WTC11 (cell line): ENCODE measurements around the gene CNPY1.

ENCODE experiments used
- CREB1 ChIP-seq: sonication (generic); formaldehyde crosslinking; IDR thresholded peaks from 2 replicates; pipeline ENCODE4 v1.8.0; 2023; ENCODE audit warnings: mild to moderate bottlenecking, missing genetic modification reagents
- CTCF ChIP-seq: fragments of 200-600 bp; IDR thresholded peaks from 2 replicates; pipeline ENCODE4 v1.8.0; 2022; ENCODE audit warnings: antibody characterized with exemption
- E2F1 ChIP-seq: sonication (generic); formaldehyde crosslinking; IDR thresholded peaks from 2 replicates; pipeline ENCODE4 v1.8.0; 2022; ENCODE audit warnings: mild to moderate bottlenecking, missing genetic modification reagents
- MAX ChIP-seq: sonication (generic); formaldehyde crosslinking; IDR thresholded peaks from 2 replicates; pipeline ENCODE4 v1.8.0; 2022; ENCODE audit warnings: mild to moderate bottlenecking, missing genetic modification reagents
- MLX ChIP-seq: sonication (generic); formaldehyde crosslinking; IDR thresholded peaks from 2 replicates; pipeline ENCODE4 v1.8.1; 2023; ENCODE audit warnings: mild to moderate bottlenecking, missing genetic modification reagents, moderate library complexity
- RELA ChIP-seq: sonication (generic); formaldehyde crosslinking; IDR thresholded peaks from 2 replicates; pipeline ENCODE4 v1.8.1; 2022; ENCODE audit warnings: missing genetic modification reagents, mild to moderate bottlenecking, borderline replicate concordance
- USF2 ChIP-seq: sonication (generic); formaldehyde crosslinking; IDR thresholded peaks from 2 replicates; pipeline ENCODE4 v1.8.1; 2023; ENCODE audit warnings: mild to moderate bottlenecking, missing genetic modification reagents, moderate library complexity
- ZNF425 ChIP-seq: fragments of 250-450 bp; sonication (Bioruptor Pico); conservative IDR thresholded peaks from 2 replicates; pipeline ENCODE4 v1.9.0; 2021; ENCODE audit warnings: mild to moderate bottlenecking

- TF ChIP-seq CREB1 (no peak), MLX (CRISPR knock-in tag) (no peak), E2F1 (CRISPR knock-in tag) (no peak), ZNF425 (CRISPR knock-in tag) (no peak), MAX (CRISPR knock-in tag) (no peak), USF2 (CRISPR knock-in tag) (no peak), CTCF (no peak), RELA (CRISPR knock-in tag) (no peak)
Measured at GRCh38 chr7:155458111-155458877, 88.1 kb downstream of the CNPY1 start, which contains the start of gene EN2.
